GM18505 (cell line): ENCODE measurements around the gene RIC3.

Experiments
- ATAC-seq: cut with Tn5 transposase; IDR thresholded peaks from one replicate; pipeline ENCODE4 v1.9.1; 2021; ENCODE audit not compliant: unreplicated experiment
- POLR2A ChIP-seq: IDR thresholded peaks from 4 replicates; pipeline ENCODE4 v1.6.1; 2011; ENCODE audit warnings: borderline replicate concordance; ENCODE audit not compliant: insufficient read depth, insufficient read length; ENCODE audit errors: extremely low read depth

The RIC3 gene

DNA sequence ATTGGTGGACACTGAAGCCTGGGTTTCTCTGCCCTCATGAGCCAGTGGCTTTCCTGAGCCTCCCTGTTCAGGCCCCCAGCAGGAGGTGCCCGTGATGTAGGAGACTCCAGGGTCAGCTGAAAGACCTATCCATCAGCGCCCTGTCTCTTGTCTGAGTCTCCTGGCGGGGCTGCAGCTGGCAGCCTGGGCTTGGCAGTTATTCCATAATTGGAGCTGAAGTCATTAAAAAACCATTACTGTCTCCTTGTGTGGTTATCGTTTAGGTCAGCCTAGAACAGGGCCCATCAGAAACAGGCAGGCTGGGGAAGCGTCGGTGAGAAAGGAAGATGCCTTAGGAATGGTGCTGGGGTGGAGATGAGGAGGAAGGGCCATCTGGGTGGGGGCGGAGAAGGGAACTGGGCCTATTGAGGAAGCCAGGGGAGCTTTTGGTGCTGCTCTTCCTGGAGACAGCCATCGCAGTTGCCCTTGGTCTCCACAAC, 82.8 kb downstream of the RIC3 start:
- TF ChIP-seq POLR2A, result no peak
- no peak for ATAC-seq

DNA sequence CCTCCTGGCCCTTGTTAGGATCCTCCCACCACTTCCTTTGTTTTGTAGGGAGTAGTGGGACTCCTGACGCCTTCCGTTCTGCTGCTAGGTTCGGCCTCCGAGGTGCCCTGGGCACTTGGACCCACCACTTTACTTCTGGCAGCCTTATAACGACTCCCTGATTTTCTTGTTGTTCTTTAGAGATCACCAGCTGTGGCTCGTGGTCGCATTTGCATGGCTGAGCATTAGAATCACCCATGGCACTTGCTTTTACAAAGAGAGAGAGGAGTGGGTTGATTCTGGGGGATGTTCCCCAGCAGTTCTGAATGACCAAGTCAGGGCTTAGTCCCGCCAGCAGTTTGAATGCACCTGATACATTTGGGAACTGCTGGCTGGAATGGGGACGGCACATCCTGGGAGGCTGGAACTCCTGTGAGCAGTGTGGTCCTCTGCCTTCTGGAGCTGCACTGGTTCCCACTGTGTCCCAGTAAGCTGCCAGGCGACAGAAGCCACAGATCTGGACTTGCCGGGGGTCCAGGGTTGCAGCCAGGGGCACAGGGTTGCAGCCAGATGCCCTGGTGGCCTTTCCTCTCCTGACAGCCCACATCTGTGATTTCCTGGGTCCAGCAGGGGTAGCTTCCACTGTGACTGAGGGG, 83.7 kb downstream of the RIC3 start:
- no peak for ATAC-seq
- TF ChIP-seq POLR2A, result no peak

DNA sequence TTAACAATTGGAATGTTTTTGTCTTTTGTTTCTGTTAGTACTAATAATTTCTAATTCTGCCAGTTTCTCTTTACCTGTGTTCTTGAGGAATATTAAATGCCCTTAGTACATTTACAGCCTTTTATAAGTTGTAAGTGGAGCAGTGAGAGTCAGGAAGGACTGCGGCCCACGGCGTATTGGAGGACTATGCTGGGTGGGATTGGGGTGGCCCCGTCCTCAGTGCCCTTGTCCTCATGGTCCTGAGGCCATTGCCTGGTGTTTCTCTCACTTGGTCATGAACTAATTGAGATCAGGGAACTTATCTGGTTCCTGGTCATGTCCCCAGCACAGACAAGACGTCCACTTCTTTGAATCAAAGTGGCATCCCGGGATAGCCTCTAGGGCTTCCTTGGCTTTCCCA, 84.5 kb downstream of the RIC3 start:
- no peak for ATAC-seq

DNA sequence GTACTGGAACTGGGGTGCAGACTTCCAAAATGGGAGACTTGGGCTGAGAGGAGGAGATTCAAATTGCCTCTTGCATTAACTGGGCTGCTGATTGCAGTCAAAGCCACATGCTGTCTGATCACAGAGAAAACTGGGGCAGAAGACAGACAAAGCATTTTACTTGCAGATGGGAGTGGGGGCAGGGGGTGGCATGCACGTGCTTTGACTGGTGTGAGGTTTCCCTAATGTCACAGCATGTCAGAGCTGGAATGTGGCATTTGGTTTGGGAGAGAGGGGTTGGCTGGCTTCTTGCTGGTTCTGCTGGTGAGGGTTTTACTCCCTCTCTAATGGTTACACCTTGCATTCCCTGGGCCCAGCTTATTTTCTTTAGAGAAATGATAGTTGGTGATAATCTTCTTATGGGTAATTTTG, 84.9 kb downstream of the RIC3 start:
- no peak for TF ChIP-seq POLR2A
- ATAC-seq, result no peak

More for the DNA sequence above, 84.5 kb downstream of the RIC3 start:
- TF ChIP-seq POLR2A, result no peak

DNA sequence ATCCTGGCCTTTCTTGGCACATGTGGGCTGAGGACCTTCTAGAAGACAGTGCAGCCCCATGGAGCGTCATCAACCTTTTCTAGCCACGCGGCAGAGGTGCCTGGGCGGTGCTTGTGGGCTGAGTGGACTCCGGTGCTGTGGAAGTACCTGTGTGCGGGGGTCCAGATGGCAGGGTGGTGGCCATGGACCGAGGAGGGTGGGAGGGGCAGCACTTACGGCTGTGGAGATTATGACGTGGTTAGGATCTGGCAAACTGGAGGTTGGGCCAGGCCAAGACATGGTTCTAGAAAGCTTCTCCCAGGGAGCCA, 85.8 kb downstream of the RIC3 start:
- no peak for ATAC-seq
- TF ChIP-seq POLR2A, result no peak

DNA sequence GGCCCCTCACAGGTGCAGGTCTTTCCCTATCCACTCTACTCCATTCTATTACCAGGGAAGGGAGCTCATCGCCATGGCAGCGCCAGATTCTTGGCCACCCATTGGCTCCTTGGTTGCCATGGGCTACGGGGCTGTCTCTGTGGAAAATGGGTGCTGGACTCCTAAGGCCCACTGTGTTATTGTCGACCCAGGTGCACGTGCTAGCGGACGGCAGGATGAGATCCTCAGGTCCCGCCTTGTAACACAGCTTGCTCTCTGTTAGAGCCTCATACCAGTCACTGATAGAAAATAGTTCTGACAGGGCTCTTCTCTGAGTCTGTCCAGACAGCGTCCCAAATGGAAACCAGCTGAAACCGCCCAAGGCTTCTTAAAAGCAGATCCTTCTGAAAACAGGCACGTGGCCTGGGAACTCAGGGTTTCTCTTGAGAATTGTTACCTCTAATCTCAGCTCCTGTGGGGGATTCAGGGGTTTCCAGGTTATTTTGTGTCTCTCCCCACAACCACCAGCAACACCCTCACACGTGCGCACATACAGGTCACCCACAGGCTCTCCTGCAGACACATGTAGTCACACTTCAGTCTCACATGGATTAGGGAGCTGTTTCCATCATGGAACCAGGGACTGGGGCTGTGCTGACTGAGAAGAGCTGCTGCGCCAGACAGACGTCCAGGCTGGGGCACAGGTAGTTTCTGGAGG, 86.3 kb downstream of the RIC3 start:
- TF ChIP-seq POLR2A, result no peak
- no peak for ATAC-seq

DNA sequence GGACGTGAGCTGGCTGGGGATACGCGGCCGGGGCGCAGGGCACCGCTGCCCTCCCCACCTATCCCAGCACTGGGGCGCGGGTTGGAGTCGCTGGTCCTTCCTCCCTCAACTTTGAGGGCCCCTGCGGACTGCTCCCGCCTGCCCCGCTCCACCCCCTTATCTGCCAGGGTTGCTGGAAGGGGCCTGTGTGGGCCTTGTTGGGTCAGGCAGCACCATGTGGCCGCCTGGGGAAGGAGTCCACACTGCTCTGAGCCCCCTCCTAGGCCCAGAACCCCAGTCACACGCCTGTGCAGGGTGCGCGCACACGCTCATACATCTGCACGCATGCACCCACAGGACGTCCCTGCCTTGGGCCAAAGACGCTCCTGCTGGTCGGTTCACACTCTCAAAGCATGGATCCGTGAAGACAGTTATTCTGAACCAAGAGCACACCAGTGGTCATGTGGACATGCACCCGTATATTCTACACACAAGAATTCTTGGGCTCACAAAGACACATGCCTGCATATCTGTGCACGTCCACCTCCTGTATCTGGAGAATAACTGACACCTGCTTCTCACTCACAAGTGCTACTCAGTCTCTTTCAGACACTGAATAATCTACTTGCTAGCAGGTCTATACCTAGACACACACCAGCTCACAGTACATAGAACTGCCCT, 87.1 kb downstream of the RIC3 start:
- no peak for ATAC-seq
- TF ChIP-seq POLR2A, result no peak

DNA sequence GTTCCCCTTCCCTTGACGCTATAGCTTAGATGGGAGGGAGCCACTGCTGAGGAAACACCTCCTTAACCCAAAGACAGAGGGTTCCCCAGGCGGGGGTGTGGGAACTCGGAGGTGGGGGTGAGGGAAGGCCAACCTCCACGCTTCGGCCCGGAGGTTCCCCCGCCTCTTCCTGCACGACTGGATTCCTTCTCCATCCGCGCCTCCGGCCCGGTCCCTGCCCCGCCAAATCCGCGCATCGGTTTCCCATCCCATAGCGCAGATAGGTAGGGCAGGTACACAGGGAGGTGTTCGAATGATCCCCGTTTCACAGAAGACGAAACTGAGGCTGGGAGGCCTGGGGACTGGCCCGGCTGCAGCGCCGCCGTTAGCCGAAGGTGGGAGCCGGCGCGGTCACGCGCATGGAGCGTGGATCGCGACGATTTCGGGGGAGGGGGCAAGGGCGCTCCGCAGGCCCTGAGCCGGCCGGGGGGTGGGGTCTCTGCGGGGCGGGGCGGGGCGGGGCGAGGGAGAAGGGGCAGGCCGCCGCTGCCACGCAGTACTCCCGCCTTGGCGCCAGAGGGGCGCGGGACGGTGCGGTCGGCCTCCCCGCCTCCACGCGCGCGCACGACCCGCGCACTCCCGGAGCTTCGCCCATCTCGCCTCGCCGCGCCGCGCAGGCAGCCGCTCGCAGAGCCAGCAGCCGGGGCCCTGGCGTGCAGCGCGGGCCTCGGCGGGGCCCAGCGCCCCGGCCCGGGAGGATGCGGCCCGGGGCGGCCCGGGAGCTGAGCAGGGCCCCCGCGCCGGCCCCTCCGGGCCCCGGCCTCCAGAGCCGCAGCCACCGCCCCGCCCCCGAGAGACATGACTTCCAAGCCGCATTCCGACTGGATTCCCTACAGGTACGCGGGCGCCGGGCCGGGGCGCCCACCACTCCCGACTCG, 87.9 kb downstream of the RIC3 start, which contains the start of gene TUB:
TSS of gene TUB (plus strand) at position 538 of the 917 bp plus-strand sequence. CDS start at position 838, 300 bp downstream.
- TF ChIP-seq POLR2A, result no peak
- ATAC-seq, result no peak

DNA sequence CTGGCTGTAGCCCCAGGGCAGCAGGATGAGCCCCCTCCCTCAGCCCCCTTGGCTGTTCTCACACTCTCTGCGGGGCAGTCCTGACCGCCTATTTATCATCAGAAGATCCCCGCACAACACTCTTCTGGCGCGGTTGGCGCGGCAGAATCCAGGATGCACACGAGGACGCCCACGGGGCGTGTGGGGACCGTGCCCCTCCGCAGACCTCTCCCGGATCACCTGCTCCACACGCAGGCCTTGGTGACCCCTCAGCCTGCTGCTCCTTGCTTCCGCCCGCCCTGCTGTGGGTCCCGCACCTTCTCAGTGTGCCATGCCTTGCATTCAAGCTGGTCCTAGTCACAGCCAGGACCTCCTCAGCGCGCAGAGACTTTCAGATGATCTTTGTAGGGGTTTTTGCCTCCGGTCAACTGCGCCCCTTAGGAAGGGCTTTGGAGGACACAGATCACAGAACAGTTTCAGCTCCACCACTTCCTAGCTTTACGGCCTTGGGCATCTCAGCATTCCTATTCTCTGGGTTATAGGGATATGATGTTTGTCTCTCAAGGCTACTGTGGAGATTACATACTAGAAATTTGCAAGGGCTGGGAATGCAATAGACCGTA, 88.7 kb downstream of the RIC3 start:
- ATAC-seq, result no peak
- no peak for TF ChIP-seq POLR2A

DNA sequence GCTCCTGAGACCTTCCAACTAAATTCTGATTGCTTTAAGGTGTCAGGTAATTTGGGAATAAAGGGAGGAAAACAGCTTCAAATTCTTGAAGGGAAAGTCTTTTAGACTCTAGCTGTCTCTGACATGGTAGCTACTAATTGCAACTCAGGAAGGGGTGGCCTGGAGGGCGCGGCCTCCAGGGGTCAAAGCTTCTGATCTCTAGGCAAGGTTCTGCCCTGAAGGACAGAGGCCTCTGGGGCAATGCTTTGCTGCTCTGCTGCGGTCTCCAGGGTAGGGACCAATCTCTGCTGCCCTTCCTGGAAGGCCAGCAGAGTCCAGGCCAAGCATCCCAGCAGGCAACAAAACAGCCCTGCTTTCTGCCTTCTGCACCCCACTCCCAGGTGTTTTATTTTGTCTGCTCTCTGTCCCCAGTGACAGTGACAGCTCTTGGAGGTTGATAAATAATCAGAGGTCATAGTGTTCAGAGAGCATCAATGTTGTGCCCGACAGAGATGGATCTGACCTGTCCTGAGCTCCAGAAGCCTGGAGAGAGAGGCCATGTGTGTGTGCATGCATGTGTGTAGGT, 89.6 kb downstream of the RIC3 start:
- no peak for ATAC-seq
- no peak for TF ChIP-seq POLR2A

DNA sequence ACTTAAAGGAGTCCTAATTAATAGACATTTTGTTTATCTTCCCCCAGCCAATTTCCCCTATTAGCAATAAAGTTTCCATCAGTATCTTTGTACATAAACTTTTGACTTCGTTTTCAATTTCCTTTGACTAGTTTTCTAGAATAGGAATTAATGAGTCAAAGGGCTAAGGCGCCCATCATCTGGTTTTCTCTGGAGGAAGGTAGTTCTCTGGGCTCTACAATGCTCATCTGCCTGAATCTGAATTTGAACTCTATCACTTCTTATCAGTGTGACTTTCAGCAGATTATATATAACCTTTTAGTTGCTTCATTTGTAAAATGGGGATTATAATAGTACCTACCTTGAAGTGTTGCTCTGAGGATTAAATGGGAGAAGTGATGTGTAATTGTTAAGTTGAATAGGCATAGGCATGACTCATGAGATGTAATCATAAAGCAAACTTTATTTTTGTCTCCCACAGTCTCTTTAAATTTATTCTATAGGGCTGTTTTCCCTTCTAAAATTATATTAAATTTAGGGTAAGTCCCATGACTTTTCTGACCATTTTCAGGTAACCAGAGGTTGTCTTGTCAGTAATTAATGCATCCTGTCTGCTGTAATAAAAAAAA, 93.6 kb downstream of the RIC3 start:
- no peak for TF ChIP-seq POLR2A
- no peak for ATAC-seq

DNA sequence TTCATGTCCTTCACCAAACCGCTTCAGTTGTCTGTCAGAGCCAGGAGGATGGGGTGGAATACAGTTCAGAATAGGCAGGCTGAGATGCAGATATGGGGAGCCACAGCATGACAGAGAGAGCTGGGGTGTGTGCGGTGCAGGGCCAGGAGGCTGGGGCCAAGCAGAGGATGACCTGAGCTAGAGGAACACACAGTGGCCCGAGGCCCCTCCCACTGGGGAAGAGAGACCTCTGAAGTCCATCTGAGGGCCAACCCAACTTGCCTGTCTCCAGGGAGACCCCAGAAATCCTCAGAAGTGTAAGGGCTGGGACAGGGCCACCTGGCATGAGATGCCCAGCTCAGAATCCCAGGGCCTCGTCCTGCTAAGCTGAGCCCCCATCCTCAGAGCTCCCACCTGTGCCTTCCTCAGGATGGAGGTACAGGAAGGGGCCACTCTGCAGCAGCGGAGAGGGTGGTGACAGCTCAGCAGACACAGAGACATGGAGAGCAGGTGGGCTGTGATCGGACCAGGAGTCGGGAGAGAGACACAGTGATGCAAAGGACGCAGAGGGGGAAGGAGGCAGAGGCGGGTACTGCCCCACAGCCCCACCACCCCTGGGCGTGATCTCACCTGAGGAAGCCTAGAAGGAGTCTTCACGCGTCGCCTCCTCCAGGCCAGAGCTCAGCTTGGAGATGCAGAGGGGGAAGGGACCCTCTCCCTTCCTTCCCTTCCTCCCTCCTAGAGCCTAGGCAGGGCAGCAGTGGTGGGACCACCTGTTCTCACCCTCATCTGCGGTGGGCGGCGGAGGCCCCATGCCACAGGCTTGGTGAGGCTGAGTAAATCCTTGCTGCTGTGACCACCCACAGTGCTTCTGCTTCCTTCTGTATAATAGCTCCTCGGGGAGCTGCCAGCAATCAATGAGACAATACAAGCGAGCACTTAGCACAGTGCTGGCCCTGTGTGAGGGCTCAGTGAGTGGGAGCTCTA, 96.9 kb downstream of the RIC3 start:
- ATAC-seq, result no peak
- no peak for TF ChIP-seq POLR2A
